Embryonic facial prominence (tissue), 1 donor: ENCODE data around the gene MCM10.

Experiments used
- DNase-seq: peaks from one replicate; pipeline ENCODE4 v3.0.0-alpha.2; 2016; ENCODE audit errors: extremely low spot score

The MCM10 gene

DNA sequence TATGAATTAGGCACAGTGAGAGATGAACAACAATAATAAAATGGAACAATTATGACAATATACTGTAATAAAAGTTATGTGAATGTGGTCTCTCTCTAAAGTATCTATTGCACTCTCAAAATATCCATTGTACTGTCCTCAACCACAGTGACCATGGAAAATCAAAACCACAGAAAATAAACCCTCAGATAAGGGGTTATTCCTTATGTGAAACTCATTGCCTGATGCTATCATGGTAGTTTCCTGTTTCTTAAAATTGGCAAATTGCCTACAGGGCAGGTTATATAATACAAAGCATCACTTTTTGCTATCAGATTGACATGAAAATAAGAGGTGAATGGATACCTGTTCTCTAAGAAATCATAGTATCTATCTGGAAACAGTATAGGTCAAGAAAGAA lies 3.8 kb downstream of the MCM10 start:
- DNase-seq: no peak

DNA sequence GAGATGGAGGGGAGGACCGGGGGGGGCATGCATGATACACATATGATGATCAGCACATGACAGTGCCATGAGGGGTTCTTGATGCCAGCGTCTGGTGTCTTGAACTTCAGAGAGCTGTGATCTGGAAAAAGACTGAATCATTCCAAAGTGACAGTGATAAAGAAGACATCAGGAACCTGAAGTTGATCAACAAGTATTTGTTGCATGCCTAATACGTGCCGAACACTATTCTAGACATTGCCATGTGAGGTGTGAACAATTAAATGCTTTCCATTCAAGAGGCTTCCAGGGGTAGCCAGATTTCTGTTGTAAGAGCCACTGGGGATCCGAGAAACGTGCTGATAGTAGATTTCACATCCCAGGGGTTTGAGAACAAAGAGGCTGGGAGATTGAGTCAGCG lies 6.2 kb downstream of the MCM10 start:
- DNase-seq: no peak

DNA sequence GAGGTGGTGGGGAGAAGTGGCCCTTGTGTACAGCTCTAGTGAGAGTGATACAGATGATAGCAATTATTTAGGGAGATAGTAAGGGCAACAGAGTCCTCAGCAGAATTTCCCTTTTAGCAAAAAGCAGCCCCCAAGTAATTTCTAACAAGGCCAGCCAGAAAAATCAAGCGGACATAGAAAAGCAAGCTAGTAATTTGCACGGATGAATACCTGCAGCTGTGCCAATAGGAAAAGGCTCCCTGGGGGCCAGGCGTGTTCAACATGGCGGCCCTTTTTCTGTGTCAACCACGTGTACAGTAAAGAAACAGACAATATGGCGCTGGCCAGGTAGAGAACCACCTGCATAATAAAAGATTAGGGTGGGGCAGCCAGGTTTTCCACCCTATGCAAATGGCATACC lies 7.4 kb downstream of the MCM10 start:
- DNase-seq: no peak

DNA sequence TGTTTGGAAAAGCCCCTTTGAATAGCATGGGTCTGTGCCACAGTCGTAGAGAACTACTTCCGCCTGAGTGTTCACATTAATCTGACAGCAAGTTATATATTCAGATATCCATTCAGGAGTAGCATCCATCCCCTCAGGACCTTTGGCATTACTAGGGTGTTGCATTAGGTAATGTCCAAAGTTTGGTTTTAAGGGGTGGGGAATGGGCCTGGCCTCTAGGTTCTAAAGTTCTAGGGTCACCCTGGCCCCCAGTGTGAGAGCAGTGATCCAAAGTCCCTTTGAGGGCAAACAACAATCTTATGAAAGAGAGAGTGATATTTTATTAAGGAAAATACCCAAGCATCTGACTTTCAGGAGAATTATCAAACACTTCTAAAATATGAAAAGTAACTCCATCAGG lies 12.3 kb downstream of the MCM10 start:
- DNase-seq: no peak

DNA sequence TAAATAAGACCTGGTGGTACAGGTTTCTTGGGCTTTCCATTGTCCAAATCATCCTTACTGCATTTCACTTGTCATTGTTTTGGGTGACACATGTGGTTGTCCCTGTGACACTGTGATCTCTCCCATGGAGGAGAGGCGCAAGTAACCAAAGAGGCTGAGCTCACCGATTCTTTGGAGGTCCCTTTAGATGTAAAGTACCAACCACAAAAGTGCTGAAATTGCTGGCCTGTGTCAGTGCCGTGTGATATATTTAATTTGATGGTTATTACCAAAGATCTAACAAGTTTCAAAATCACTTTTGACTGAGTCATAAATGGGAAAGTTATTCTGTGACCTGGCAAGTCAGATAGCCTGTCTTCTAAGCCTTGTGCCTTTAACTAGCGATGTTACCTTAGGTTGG lies 19.4 kb downstream of the MCM10 start:
- no peak for DNase-seq

DNA sequence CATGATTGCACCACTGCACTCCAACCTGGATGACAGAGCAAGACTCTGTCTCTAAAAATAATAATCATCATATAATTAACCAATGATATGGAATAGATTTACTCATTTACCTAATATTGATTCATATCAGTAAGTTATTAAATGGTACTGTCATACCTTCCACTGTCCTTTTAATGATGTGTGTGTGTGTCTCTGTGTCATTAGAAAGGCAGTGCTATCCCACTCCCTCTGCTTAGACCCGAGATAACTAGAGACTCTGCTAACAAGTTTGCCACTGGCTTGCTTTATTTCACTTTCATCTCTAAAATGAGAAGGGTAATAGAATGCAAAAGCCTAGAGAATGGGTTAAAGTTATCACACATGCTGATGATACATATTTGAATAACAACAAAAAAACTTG lies 21.1 kb downstream of the MCM10 start:
- DNase-seq: no peak

DNA sequence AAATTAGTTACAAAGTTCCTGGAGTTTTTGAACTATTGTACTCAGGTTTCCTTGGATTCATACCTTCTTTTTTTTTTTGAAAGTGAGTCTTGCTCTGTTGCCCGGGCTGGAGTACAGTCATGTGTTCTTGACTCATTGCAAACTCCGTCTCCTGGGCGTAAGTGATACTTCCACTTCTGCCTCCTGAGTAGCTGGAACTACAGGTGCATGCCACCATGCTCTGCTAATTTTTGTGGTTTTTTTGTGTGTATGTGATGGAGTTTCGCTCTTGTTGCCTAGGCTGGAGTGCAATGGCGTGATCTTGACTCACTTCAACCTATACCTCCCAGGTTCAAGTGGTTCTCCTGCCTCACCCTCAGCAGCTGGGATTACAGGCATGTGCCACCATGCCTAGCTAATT lies 22.3 kb downstream of the MCM10 start:
- no peak for DNase-seq

DNA sequence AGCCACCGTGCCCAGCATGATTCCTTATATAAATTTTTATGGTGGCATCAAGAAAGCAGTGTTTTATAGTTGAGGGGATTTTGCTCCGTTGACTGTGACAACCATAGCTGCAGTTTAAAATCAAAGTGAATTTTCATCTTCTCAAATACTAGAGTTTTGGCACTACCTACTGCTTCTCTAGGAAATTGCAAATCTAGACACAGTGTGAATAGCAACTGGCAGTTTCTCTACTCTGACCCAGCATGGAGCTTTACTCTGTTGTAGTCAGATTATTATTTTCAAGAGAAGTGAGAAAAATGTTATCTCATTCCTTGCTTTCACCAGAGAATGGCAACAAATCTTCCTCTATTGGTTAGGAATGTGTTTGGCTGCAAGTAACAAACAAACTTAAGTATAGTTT lies 22.9 kb downstream of the MCM10 start:
- no peak for DNase-seq

DNA sequence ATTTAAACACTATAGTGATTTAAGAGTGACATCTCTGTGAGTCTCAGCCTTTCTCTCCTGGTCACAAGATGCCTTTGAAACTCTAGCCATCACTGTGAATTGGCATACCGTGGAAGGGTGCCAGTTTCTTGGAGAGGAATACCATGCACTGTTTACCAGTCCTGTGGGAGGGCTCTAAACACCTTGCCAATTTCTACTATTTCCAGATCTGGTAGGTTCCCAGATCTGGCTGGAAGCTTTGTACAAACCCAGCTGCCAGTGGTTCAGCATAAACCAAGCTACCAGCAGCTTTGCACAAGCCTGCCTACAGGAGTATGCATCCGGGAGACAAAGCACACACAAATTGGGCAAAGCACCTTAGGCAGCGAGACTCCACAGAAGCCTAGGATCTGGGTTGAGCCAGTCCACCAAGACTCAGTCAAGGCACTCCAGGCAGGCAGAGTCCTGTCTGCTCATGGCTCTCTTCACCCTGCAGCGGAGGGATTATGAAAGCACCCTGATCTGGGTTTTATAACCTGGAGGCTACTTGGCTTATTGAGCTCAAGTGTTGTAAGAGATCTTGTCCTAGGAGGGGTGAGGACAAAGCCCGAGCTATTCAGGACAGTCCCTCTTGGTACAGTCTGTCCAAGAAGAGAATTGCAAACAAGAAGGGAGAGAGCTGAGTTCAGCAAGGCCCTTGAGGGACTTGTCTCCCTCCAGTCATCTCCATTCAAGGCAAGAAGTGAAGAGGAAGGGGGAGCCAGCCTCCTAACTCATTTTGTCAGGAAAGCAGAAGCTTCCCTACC lies 23.6 kb downstream of the MCM10 start:
- no peak for DNase-seq

DNA sequence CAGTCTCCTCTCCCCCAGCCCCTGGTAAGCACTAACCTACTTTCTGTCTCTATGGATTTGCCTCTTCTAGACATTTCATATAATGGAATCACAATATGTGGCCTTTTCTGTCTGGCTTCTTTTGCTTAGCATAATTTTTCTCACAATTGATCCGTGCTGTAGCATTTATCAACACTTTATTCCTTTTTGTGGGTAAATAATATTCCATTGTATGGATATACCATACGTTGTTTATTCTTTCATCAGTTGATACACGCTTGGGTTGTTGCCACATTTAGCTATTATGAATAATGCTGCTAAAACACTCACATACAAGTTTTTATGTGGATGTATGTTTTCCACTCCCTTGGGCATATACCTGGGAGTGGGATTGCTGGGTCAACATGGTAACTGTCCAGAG lies 25.8 kb downstream of the MCM10 start:
- DNase-seq: no peak

DNA sequence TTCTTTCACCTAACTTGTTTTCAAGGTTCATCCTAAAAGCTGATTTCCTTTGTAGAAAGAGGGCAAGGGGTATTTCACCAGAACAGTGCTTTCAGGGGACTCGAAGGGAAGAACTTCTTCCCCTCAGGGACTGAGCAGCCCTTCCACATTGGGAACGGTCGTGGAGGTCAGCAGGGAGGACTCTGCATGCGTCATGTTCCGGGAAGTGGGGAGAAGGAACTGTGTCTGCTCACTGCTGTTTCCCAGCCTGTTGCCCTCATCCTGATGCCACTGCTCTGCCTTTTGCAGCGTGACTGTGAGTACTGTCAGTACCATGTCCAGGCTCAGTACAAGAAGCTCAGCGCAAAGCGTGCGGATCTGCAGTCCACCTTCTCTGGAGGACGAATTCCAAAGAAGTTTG lies 27.2 kb downstream of the MCM10 start:
- no peak for DNase-seq

DNA sequence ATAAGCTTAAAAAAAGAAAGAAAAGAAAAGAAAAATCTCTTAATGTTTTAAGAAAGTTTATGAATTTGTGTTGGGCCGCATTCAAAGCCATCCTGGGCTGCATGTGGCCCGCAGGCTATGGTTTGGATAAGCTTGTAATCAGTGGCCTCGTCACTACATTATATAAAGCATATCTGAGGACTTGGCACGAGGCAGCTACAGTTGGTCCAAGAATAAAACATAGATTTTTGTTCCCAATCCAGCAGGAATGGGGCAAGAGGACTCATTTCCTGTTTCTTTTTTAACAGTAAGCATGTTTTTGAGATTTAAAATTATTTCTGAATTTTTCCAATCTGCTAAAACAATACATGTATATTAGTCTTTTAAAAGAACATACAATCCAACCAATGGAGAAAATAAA lies 28.6 kb downstream of the MCM10 start:
- no peak for DNase-seq

DNA sequence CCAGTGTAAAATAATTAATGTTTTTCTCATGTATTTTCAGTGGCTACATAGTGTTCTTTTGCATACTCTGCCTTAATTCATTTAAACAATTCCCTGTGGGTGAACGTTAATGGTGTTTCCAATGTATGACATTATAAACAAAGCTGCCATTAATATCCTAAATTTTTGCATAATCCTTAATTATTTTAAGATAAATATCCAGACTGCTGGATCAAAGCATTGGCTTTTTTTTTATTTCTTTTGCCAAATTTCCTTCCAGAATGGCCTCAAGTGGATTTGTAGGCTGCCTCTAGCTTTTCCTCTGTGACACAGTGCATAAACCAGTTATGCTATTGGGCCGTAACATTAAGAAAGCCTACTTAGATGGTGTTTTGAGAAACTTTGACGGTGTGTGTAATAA lies 29.5 kb downstream of the MCM10 start:
- no peak for DNase-seq

DNA sequence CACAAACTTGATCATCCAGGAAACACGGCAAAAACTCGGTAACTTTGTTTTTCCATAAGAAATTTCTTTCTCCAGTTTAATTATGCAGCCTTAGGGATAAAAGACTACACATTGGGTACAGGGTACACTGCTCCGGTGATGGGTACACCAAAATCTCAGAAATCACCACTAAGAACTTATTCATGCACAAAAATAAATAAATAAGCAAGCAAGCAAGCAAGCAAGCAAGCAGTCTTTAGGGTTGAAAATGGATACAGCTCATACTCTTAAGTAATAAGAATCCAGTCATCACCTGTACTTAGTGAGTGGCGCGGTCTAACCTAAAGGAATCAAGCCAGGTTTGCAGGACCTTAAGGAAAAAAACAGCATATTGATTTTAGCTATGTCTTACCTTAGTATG lies 30.0 kb downstream of the MCM10 start:
- DNase-seq: no peak

DNA sequence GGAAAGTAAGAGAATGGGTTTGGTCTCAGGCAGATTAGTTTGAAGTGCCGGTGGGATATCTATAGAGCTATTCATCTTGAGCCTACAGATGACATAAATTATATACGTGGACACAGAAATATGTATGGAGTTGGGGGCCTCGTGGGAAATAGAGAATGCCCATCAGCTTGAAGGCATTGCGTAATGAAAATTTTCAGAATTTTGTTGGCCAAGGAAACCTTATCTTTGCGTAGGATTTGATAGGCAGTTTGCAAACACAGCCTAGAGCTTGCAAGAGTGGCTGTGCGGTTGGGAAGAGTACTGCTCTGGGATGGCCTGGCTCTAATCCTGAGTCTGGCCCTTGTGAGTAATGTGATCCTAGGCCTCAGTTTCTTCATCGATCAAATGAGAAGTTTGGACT lies 32.3 kb downstream of the MCM10 start:
- no peak for DNase-seq

DNA sequence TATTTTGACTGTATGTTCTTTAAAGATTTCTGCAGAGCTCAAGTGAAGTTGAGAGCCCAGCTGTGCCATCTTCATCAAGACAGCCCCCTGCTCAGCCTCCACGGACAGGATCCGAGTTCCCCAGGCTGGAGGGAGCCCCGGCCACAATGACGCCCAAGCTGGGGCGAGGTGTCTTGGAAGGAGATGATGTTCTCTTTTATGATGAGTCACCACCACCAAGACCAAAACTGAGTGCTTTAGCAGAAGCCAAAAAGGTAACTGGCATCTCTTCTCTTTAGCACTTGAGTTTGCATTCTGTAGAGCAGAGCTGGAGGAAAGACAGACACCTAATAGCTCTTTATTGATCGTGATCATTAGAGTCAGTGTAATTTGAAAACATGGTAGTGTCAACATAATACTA lies 33.7 kb downstream of the MCM10 start:
- no peak for DNase-seq

DNA sequence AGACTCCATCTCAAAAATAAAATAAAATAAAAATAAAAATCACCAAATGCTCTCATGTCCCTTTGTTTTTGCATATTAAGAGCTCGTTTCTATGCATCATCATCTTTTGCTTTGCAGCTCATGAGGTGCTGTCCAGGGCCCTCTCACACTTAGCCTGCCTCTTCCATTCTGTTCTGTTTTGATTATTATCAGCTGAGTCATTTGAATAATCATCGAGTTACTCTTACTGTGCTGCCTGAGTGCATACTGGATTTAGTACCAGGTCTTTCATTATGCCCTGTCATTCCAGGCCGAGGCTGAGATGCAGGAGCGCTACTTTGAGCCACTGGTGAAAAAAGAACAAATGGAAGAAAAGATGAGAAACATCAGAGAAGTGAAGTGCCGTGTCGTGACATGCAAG lies 39.8 kb downstream of the MCM10 start:
- DNase-seq: no peak

DNA sequence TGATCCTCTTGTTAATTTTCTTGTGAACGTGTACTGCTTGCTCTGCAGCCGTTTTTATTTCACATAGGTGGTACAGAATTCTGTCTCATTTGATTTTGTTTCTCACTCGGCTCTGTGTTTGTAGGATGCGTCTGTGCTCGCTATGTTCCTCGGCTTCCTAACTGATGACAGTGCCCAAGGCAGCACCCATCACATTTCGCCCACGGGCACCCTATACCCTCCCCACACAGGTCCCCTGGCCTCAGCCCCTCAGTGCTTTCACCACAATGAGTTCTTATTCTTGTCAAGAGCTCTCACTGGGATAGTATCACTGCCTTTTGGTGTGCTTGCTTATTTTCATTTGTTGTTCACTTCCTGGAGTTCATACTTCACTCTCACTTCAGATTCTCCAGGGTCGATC lies 44.7 kb downstream of the MCM10 start:
- DNase-seq: no peak

DNA sequence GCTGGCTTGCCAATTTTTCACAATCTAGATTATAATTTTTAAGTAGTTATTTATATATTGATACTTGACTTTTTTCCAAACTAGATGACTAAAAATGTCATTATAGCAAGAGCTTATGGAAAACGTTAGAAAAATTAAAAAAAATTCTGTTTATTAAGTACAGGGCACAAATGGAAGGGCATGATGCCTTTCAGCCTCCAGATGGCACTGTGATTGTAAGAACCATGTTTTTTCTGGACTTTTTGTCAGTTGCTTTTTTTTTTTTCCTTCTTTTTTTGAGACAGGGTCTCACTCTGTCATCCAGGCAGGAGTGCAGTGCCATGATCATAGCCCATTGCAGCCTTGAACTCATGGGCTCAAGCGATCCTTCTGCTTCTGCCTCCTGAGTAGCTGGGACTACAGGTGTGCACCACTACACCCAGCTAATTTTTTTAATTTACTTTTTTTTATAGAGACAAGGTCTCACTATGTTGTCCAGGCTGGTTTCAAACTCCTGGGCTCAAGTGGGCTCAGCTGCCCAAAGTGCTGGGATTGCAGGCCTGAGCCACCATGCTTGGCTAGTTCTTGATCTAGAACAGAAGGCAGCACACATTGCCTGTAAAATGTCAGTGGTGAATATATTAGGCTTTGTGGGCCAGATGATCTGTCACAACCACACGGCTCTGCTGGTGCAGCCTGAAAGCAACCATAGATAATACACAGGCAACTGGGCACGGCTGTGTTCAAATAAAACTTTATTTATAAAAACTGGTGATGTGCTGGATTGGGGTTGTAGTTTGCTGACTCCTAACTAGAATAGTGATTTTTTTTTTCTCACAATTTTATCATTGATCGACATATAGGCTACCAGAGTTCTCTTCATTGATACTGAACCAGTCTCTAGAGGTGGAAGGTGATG lies 45.4 kb downstream of the MCM10 start:
- no peak for DNase-seq

DNA sequence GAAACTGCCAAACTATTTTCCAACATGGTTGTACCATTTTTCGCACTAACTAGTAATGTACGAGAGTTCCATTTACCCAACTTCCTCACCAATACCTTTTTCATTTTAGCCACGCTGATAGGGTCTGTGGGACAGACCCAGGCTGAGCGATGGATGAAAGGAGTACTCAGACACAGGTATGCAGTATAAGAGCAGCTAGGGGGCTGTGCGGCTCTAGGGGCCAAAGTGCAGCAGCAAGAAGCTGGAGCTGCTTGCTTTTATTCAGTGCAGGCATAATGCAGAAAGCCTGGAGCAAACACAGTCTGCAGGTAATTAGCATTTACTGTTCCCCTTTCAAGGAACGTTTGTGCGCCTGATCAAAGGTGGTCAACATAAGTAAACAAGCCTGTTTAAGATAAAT lies 51.8 kb downstream of the MCM10 start:
- no peak for DNase-seq

DNA sequence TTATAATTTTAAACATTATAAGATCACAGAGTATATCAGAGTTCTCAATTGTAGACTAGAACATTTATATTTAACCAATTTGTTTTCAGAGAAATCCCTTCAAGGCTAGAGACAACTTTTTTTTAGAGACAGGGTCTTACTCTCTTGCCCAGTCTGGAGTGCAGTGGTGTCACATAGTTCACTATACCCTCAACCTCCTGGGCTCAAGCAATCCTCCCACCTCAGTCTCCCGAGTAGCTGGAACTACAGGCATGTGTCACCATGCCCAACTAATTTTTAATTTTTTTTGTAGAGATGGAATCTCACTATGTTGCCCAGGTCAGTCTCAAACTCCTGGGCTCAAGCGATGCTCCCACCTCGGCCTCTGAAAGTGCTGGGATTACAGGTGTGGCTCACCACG lies 57.5 kb downstream of the MCM10 start:
- no peak for DNase-seq

DNA sequence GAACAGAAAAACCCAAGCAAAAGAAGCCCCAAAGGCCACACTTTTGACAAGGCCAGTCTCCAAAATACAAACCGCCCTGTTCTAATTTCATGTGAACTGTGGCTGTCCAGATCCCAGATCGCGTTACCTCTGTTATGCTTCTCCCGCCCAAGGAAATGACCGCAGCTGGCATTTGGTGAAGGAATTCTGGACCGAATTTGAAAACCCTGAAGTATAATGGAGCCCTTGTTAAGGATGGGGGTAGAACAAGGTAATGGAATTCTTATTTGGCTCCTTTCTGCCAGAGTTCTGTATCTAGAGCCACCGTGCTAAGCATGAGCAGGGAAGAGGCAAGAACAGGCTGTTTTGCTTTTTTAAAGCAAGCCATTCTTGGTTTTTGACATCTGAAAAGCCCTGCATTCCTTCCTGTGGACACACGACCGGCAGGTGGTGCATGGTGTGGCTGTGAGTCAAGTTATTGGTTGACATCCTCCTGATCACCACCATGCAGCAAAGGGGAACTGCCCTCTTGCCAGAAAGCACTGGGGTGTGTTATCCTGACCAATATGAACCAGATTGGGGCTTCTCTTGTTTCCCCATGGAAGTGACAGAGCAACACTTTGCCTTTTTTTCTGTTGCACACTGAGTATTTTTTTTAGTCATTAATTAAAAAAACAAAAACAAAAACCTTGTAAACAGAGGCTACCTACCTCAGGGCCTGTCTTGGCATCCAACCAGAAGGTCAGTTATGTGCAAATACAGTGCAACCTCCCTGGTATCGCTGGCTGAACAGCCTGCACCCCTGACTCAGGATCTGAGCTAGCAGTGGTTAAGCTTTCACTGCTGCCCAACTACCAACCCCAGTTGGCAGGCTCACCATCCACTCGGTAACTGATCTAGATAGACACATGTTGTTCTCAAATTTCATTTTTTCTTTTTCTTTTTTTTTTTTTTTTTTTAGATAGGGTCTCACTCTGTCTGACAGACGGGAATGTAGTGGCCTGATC lies 58.6 kb downstream of the MCM10 start:
- DNase-seq: no peak
